ENCODE measurements around the gene EFNB3. TPM values are rescaled to one million over a fixed set of nuclear protein-coding genes. Genes with fewer than 3 reads are reported as not detected.

EFNB3 gene
- total RNA-seq, 2 experiments from 2014 or later: not detected

- Mint-ChIP-seq H3K4me1 (ENCODE audit: low read depth) (no peaks in the 10 kb centered on the region), H3K9me3 (no peaks in the 10 kb centered on the region), H3K36me3 (ENCODE audit: low read depth) (no peaks in the 10 kb centered on the region), H3K27me3 (no peaks in the 10 kb centered on the region), H3K27ac (no peak overlapping the region), H3K4me3 (no peak overlapping the region)
- ChIA-PET POLR2A (interaction anchor here (0.9 kb wide), 1 partner anchor 80 kb away, joined by 3 read pairs; no protein-coding TSS in a partner anchor), CTCF (interaction anchor here (2.7 kb wide), 1 partner anchor 13 kb away, joined by 12 read pairs; no protein-coding TSS in a partner anchor)
- ATAC-seq (no peak), DNase-seq (no peak)
- TF ChIP-seq CTCF (IDR thresholded peaks at IDR 0.05): no peak
- intact Hi-C loops (cut with micrococcal nuclease): no loop called here
These were observed 52.0 kb downstream of the EFNB3 start for GRCh38 chr17:7756968-7757367.

Other genes with a start within 250 kb of the EFNB3 start
- 10 to 100 TPM; 24.3 to 24.6 TPM for gene ZBTB4, start 225.6 kb upstream of the EFNB3 start, total RNA-seq
- gene SLC35G6, start 223.8 kb upstream of the EFNB3 start, total RNA-seq: not detected
- gene POLR2A, start 220.8 kb upstream of the EFNB3 start, total RNA-seq: 100 to 1,000 TPM; 219 to 223 TPM
- gene TNFSF12, start 156.1 kb upstream of the EFNB3 start, total RNA-seq: 10 to 100 TPM; 11.8 to 13.8 TPM
- gene TNFSF13, start 146.5 kb upstream of the EFNB3 start, total RNA-seq: 1 to 10 TPM; 4.0 to 6.9 TPM
- gene SENP3, start 143.3 kb upstream of the EFNB3 start, total RNA-seq: 10 to 100 TPM; 60.2 to 63.2 TPM
- 10 to 100 TPM; 11.4 to 12.9 TPM for gene CD68, start 125.6 kb upstream of the EFNB3 start, total RNA-seq
- gene MPDU1, start 121.3 kb upstream of the EFNB3 start, total RNA-seq: 10 to 100 TPM; 50.9 to 51.4 TPM
- gene SOX15, start 115.1 kb upstream of the EFNB3 start, total RNA-seq: under 1 TPM in 1 of 2 experiments, not detected in 1; 0.25 TPM
- 10 to 100 TPM; 28.6 to 33.1 TPM for gene FXR2, start 90.3 kb upstream of the EFNB3 start, total RNA-seq
- gene SAT2, start 77.4 kb upstream of the EFNB3 start, total RNA-seq: 10 to 100 TPM; 15.6 to 22.2 TPM
- not detected for gene SHBG, start 75.1 kb upstream of the EFNB3 start, total RNA-seq
- under 1 TPM in 1 of 2 experiments, not detected in 1; 0.38 TPM for gene ATP1B2, start 54.3 kb upstream of the EFNB3 start, total RNA-seq
- 100 to 1,000 TPM; 129 to 138 TPM for gene TP53, start 17.7 kb upstream of the EFNB3 start, total RNA-seq
- 10 to 100 TPM; 27.5 to 28.6 TPM for gene WRAP53, start 16.7 kb upstream of the EFNB3 start, total RNA-seq
- not detected for gene DNAH2, start 12.5 kb downstream of the EFNB3 start, total RNA-seq
- 10 to 100 TPM; 49.2 to 53.8 TPM for gene KDM6B, start 129.0 kb downstream of the EFNB3 start, total RNA-seq
- 1 to 10 TPM; 2.4 to 2.9 TPM for gene TMEM88, start 149.9 kb downstream of the EFNB3 start, total RNA-seq
- gene NAA38, start 152.4 kb downstream of the EFNB3 start, total RNA-seq: 10 to 100 TPM; 72.8 to 77.2 TPM
- 10 to 100 TPM; 13.5 to 16.2 TPM for gene CYB5D1, start 152.8 kb downstream of the EFNB3 start, total RNA-seq
- gene CHD3, start 183.6 kb downstream of the EFNB3 start, total RNA-seq: 100 to 1,000 TPM; 130 to 139 TPM
- gene RNF227, start 211.1 kb downstream of the EFNB3 start, total RNA-seq: 1 to 10 TPM; 5.1 to 5.2 TPM
- 1 to 10 TPM; 7.2 to 7.6 TPM for gene KCNAB3, start 224.7 kb downstream of the EFNB3 start, total RNA-seq
- gene TRAPPC1, start 226.7 kb downstream of the EFNB3 start, total RNA-seq: 100 to 1,000 TPM; 140 to 143 TPM
- 10 to 100 TPM; 48.4 to 54.1 TPM for gene CNTROB, start 227.0 kb downstream of the EFNB3 start, total RNA-seq